CD4-positive, alpha-beta T cell treated with Interleukin-4 for 4 hours (primary cell): Measurements from ENCODE around the gene DOK6.

Experiments used
- DNase-seq: peaks from one replicate; pipeline ENCODE4 v3.0.0-alpha.2; 2020

The DOK6 gene

GRCh38 chr18:69697069-69697468 is 296.4 kb downstream of the DOK6 start:
- DNase-seq: no peak

GRCh38 chr18:69697689-69698088 is 297.0 kb downstream of the DOK6 start:
- no peak for DNase-seq

- DNase-seq: no peak
These were observed 300.6 kb downstream of the DOK6 start for GRCh38 chr18:69701305-69701704.

GRCh38 chr18:69703461-69703860 is 302.8 kb downstream of the DOK6 start:
- no peak for DNase-seq

- DNase-seq: no peak
These were observed 305.3 kb downstream of the DOK6 start for GRCh38 chr18:69705987-69706386.

- no peak for DNase-seq
These were observed 308.2 kb downstream of the DOK6 start for GRCh38 chr18:69708844-69709243.

- DNase-seq: no peak
These were observed 314.6 kb downstream of the DOK6 start for GRCh38 chr18:69715191-69715795.

- no peak for DNase-seq
These were observed 316.9 kb downstream of the DOK6 start for GRCh38 chr18:69717586-69717985.

GRCh38 chr18:69718912-69719547 is 318.3 kb downstream of the DOK6 start:
- no peak for DNase-seq

- DNase-seq: no peak
These were observed 319.7 kb downstream of the DOK6 start for GRCh38 chr18:69720422-69720821.

GRCh38 chr18:69723434-69723833 is 322.7 kb downstream of the DOK6 start:
- DNase-seq: no peak

- no peak for DNase-seq
These were observed 324.3 kb downstream of the DOK6 start for GRCh38 chr18:69725009-69725408.

- DNase-seq: no peak
These were observed 325.3 kb downstream of the DOK6 start for GRCh38 chr18:69725855-69726508.

GRCh38 chr18:69727912-69728572 is 327.4 kb downstream of the DOK6 start:
- DNase-seq: no peak

GRCh38 chr18:69730664-69731063 is 330.0 kb downstream of the DOK6 start:
- no peak for DNase-seq

GRCh38 chr18:69734536-69734935 is 333.8 kb downstream of the DOK6 start:
- no peak for DNase-seq

- no peak for DNase-seq
These were observed 336.0 kb downstream of the DOK6 start for GRCh38 chr18:69736730-69737129.

- no peak for DNase-seq
These were observed 337.2 kb downstream of the DOK6 start for GRCh38 chr18:69737851-69738250.

GRCh38 chr18:69747388-69747787 is 346.7 kb downstream of the DOK6 start:
- no peak for DNase-seq

GRCh38 chr18:69752737-69753380 is 352.2 kb downstream of the DOK6 start:
- DNase-seq: no peak

- no peak for DNase-seq
These were observed 353.4 kb downstream of the DOK6 start for GRCh38 chr18:69754108-69754507.

- DNase-seq: no peak
These were observed 354.4 kb downstream of the DOK6 start for GRCh38 chr18:69755041-69755440.

- DNase-seq: no peak
These were observed 355.3 kb downstream of the DOK6 start for GRCh38 chr18:69755856-69756496.
